Natural killer cell (primary cell): ENCODE data around the gene PCGF3. TPM values are rescaled to one million over a fixed set of nuclear protein-coding genes. Genes with fewer than 3 reads are reported as not detected.

Source experiments
- ATAC-seq, 3 donors: fragments of 150-1000 bp in 2 of 3; fragments of 200-7000 bp in 1 of 3; cut with Tn5 transposase; 1 replicate in 1 of 3; 2 replicates in 2 of 3; pipeline ENCODE4 v1.10.0; 2021; ENCODE audit warnings: mild to moderate bottlenecking in 2 of 3, moderate library complexity in 2 of 3
- DNase-seq, 2 donors: peaks; one replicate each; pipeline versions ENCODE4 v3.0.0 to v3.0.0-alpha.2; 2013 to 2021; ENCODE audit warnings: mixed read lengths in 1 of 2
- H3K27ac ChIP-seq: one replicate; pipeline ENCODE4 v1.5.1; 2013; ENCODE audit warnings: mild to moderate bottlenecking, low read length
- H3K27me3 ChIP-seq: one replicate; pipeline ENCODE4 v1.6.1; 2013; ENCODE audit warnings: low read length; ENCODE audit not compliant: control insufficient read depth, insufficient read depth
- H3K36me3 ChIP-seq: one replicate; pipeline ENCODE4 v1.6.1; 2013; ENCODE audit warnings: low read length; ENCODE audit not compliant: control insufficient read depth, insufficient read depth
- H3K4me1 ChIP-seq: one replicate; pipeline ENCODE4 v1.6.1; 2013; ENCODE audit warnings: low read length; ENCODE audit not compliant: control insufficient read depth, insufficient read depth
- H3K4me3 ChIP-seq: one replicate; pipeline ENCODE4 v1.5.1; 2013; ENCODE audit warnings: low read length
- H3K9me3 ChIP-seq: one replicate; pipeline ENCODE4 v1.6.1; 2013; ENCODE audit warnings: low read length; ENCODE audit not compliant: control insufficient read depth, insufficient read depth
- H3K27ac Mint-ChIP-seq, 2 donors: one replicate each; pipeline ENCODE4 v1.8.0; 2022; ENCODE audit warnings: mild to moderate bottlenecking in 2 of 2, mixed read lengths in 2 of 2, moderate library complexity in 1 of 2
- H3K27me3 Mint-ChIP-seq, 2 donors: one replicate each; pipeline ENCODE4 v1.8.0; 2022; ENCODE audit warnings: low read depth in 2 of 2, mixed read lengths in 2 of 2
- H3K36me3 Mint-ChIP-seq: one replicate; pipeline ENCODE4 v1.8.0; 2022; ENCODE audit warnings: mixed read lengths
- H3K4me1 Mint-ChIP-seq, 2 donors: one replicate each; pipeline ENCODE4 v1.8.0; 2022; ENCODE audit warnings: mixed read lengths in 2 of 2
- H3K4me3 Mint-ChIP-seq: one replicate; pipeline ENCODE4 v1.8.0; 2022; ENCODE audit warnings: mild to moderate bottlenecking, moderate library complexity, mixed read lengths
- H3K9me3 Mint-ChIP-seq, 2 donors: one replicate each; pipeline ENCODE4 v1.8.0; 2022; ENCODE audit warnings: mixed read lengths in 2 of 2
- CTCF ChIP-seq: fragments of 200-600 bp; IDR thresholded peaks from one replicate; pipeline ENCODE4 v1.8.0; 2022; ENCODE audit warnings: antibody characterized with exemption
- WGBS: methylation state at CpG from one replicate; pipeline ENCODE4 v1.1.7; 2013; ENCODE audit warnings: missing lambda C conversion rate; ENCODE audit not compliant: insufficient coverage; 5-methylcytosine and 5-hydroxymethylcytosine counted together
- intact Hi-C: fragments of 100-400 bp; cut with micrococcal nuclease; formaldehyde crosslinking; loops from one replicate; pipeline ENCODE4 v1.14.2; 2022
- total RNA-seq, 4 donors: library from RNA; stranded (reverse); fragments of 120-200 nt in 1 of 4; gene quantifications; one replicate each; pipeline versions ENCODE4 v1.2.3 to v1.2.4, GENCODE V29; 2013 to 2022

Gene PCGF3
- total RNA-seq, 3 donors from 2014 or later (not counting 1 experiment from before 2014, with no cell fraction given), result 71.2 to 101 (median 97.2) TPM

GRCh38 chr4:663046-663437, 42.6 kb upstream of the PCGF3 start:
- TF ChIP-seq CTCF, result no peak
- ATAC-seq (peak in 1 of 3 donors; percentile 2), DNase-seq (no peak)
- Mint-ChIP-seq H3K27ac (peak overlapping the region; percentile 73 to 89), H3K27me3 (no peaks in the 10 kb centered on the region), H3K4me1 (peaks cover 5 to 20% of the 10 kb centered on the region in 2 donors), H3K9me3 (peaks cover 0 to 2% of the 10 kb centered on the region in 2 donors), H3K4me3 (peak overlapping the region; percentile 89), H3K36me3 (no peaks in the 10 kb centered on the region)
- H3K27ac ChIP-seq, result peak overlapping the region; percentile 63
- WGBS, result 55% methylated on average over 20 of the region's 20 CpGs
- intact Hi-C loops, result no loop called here
- H3K36me3 ChIP-seq, result no peaks in the 10 kb centered on the region
- H3K9me3 ChIP-seq, result no peaks in the 10 kb centered on the region
- H3K27me3 ChIP-seq, result no peaks in the 10 kb centered on the region
- peak overlapping the region; percentile 63 for H3K4me3 ChIP-seq
- peaks cover 24% of the 10 kb centered on the region for H3K4me1 ChIP-seq

- Mint-ChIP-seq H3K27ac (peak overlapping the region; percentile 73 to 89), H3K4me3 (peak overlapping the region; percentile 89), H3K4me1 (peaks cover 5 to 20% of the 10 kb centered on the region in 2 donors), H3K36me3 (no peaks in the 10 kb centered on the region), H3K9me3 (peaks cover 0 to 2% of the 10 kb centered on the region in 2 donors), H3K27me3 (no peaks in the 10 kb centered on the region)
- Histone ChIP-seq H3K27me3 (no peaks in the 10 kb centered on the region), H3K36me3 (no peaks in the 10 kb centered on the region), H3K4me3 (peak overlapping the region; percentile 63), H3K9me3 (no peaks in the 10 kb centered on the region), H3K4me1 (peaks cover 24% of the 10 kb centered on the region), H3K27ac (peak overlapping the region; percentile 63)
- peak; percentile 76 to 83 for DNase-seq
- TF ChIP-seq CTCF, result no peak
- under 1% methylated on average over 80 of the region's 80 CpGs for WGBS
- ATAC-seq, result peak; percentile 89 to 94 (median 93)
- intact Hi-C loops, result no loop called here
These were observed 41.9 kb upstream of the PCGF3 start for GRCh38 chr4:663438-664428.

- H3K27me3 ChIP-seq, result no peaks in the 10 kb centered on the region
- no peak for TF ChIP-seq CTCF
- peaks cover 0 to 2% of the 10 kb centered on the region in 2 donors for H3K9me3 Mint-ChIP-seq
- no peaks in the 10 kb centered on the region for H3K36me3 Mint-ChIP-seq
- DNase-seq, result no peak
- intact Hi-C loops, result no loop called here
- no peaks in the 10 kb centered on the region for H3K36me3 ChIP-seq
- peak overlapping the region; percentile 83 for H3K4me3 Mint-ChIP-seq
- H3K27me3 Mint-ChIP-seq, result no peaks in the 10 kb centered on the region
- peak overlapping the region; percentile 73 to 89 for H3K27ac Mint-ChIP-seq
- no peak overlapping the region for H3K27ac ChIP-seq
- H3K4me1 ChIP-seq, result peaks cover 24% of the 10 kb centered on the region
- 96% methylated on average over 24 of the region's 24 CpGs for WGBS
- ATAC-seq, result no peak
- H3K4me3 ChIP-seq, result no peak overlapping the region
- no peaks in the 10 kb centered on the region for H3K9me3 ChIP-seq
- peaks cover 5 to 20% of the 10 kb centered on the region in 2 donors for H3K4me1 Mint-ChIP-seq
These were observed 40.9 kb upstream of the PCGF3 start for GRCh38 chr4:664713-665231.
